K562 (cell line): ENCODE data around the gene IPO11. TPM values are rescaled to one million over a fixed set of nuclear protein-coding genes. Genes with fewer than 3 reads are reported as not detected.

ENCODE experiments used
- ASH1L ChIP-seq: fragments of 450-650 bp; IDR thresholded peaks from 2 replicates; pipeline ENCODE4 v1.6.1; 2018; ENCODE audit warnings: borderline replicate concordance, mild to moderate bottlenecking, low read depth; ENCODE audit not compliant: partially characterized antibody
- BRF1 ChIP-seq: IDR thresholded peaks from 3 replicates; pipeline ENCODE4 v1.6.1; 2011; ENCODE audit warnings: borderline replicate concordance, mild to moderate bottlenecking; ENCODE audit not compliant: insufficient read length; ENCODE audit errors: extremely low read depth
- GATA2 ChIP-seq: sonication (generic); formaldehyde crosslinking; IDR thresholded peaks from 2 replicates; pipeline ENCODE4 v1.4.0; 2020; ENCODE audit warnings: mild to moderate bottlenecking, missing genetic modification reagents
- GTF2A2 ChIP-seq: IDR thresholded peaks from 2 replicates; pipeline ENCODE4 v1.6.1; 2016; ENCODE audit warnings: mild to moderate bottlenecking, missing genetic modification characterization, missing compliant biosample characterization
- NBN ChIP-seq: fragments of 450-650 bp; IDR thresholded peaks from 2 replicates; pipeline ENCODE4 v1.6.1; 2016; ENCODE audit warnings: low read depth, mild to moderate bottlenecking
- NCOA2 ChIP-seq, 2 experiments: fragments of 450-650 bp; IDR thresholded peaks; 2 replicates each; pipeline ENCODE4 v1.6.1; 2018; ENCODE audit warnings: mild to moderate bottlenecking in 2 of 2, moderate library complexity in 1 of 2; ENCODE audit not compliant: partially characterized antibody in 2 of 2
- NR3C1 ChIP-seq: sonication (generic); formaldehyde crosslinking; IDR thresholded peaks from 2 replicates; pipeline ENCODE4 v1.8.1; 2022; ENCODE audit warnings: missing genetic modification reagents
- OTX1 ChIP-seq: fragments of 450-650 bp; formaldehyde crosslinking; IDR thresholded peaks from 2 replicates; pipeline ENCODE4 v1.4.0; 2022; ENCODE audit warnings: mild to moderate bottlenecking
- PTBP1 ChIP-seq: fragments of 200-400 bp; formaldehyde crosslinking; IDR thresholded peaks from 2 replicates; pipeline ENCODE4 v1.6.1; 2017; ENCODE audit warnings: low read depth, low read length
- PURB ChIP-seq: sonication (generic); formaldehyde crosslinking; IDR thresholded peaks from 2 replicates; pipeline ENCODE4 v1.9.0; 2021; ENCODE audit warnings: low read depth, mild to moderate bottlenecking, missing genetic modification reagents
- RFX1 ChIP-seq: fragments of 450-650 bp; IDR thresholded peaks from 2 replicates; pipeline ENCODE4 v1.6.1; 2016; ENCODE audit warnings: mild to moderate bottlenecking, moderate library complexity
- SETDB1 ChIP-seq: IDR thresholded peaks from one replicate; pipeline ENCODE4 v1.6.1; 2012; ENCODE audit warnings: low read length, control low read depth, inconsistent platforms
- SMAD4 ChIP-seq: fragments of 250-450 bp; sonication (Bioruptor Pico); conservative IDR thresholded peaks from 2 replicates; pipeline ENCODE4 v1.8.0; 2021; ENCODE audit warnings: inconsistent platforms, mild to moderate bottlenecking, moderate library complexity
- SMARCA5 ChIP-seq: fragments of 450-650 bp; IDR thresholded peaks from 2 replicates; pipeline ENCODE4 v1.6.1; 2016
- SP2 ChIP-seq: IDR thresholded peaks from 2 replicates; pipeline ENCODE4 v1.6.1; 2011; ENCODE audit warnings: mild to moderate bottlenecking, low read depth, low read length, moderate library complexity; ENCODE audit not compliant: poor library complexity, severe bottlenecking; ENCODE audit errors: extremely low read depth
- SRF ChIP-seq, 2 experiments: fragments of 250-450, 450-650 bp in 1 of 2; sonication (Bioruptor Pico) in 1 of 2; sonication (generic) in 1 of 2; formaldehyde crosslinking; IDR thresholded peaks; 2 replicates each; pipeline versions ENCODE4 v1.5.0 to v1.5.1; 2020 to 2022; ENCODE audit warnings: mild to moderate bottlenecking in 1 of 2, missing genetic modification reagents in 1 of 2
- SUPT5H ChIP-seq: fragments of 450-650 bp; IDR thresholded peaks from 2 replicates; pipeline ENCODE4 v1.6.1; 2016
- TCF3 ChIP-seq: sonication (generic); formaldehyde crosslinking; IDR thresholded peaks from 2 replicates; pipeline ENCODE4 v1.4.0; 2020; ENCODE audit warnings: mild to moderate bottlenecking, missing genetic modification reagents
- XRCC4 ChIP-seq: IDR thresholded peaks from one replicate; pipeline ENCODE4 v1.6.1; 2011; ENCODE audit not compliant: insufficient read depth, insufficient read length; ENCODE audit errors: extremely low read depth
- ZNF12 ChIP-seq: sonication (generic); formaldehyde crosslinking; IDR thresholded peaks from 2 replicates; pipeline ENCODE4 v1.4.0; 2020; ENCODE audit warnings: mild to moderate bottlenecking, missing genetic modification reagents
- ZNF197 ChIP-seq: fragments of 200-800 bp; sonication (Bioruptor generic); IDR thresholded peaks from 2 replicates; pipeline ENCODE4 v1.6.1; 2016; ENCODE audit warnings: low read depth, missing genetic modification characterization, missing compliant biosample characterization
- ZNF436 ChIP-seq: fragments of 250-450, 450-650 bp; sonication (Bioruptor Pico); formaldehyde crosslinking; IDR thresholded peaks from 2 replicates; pipeline ENCODE4 v1.7.0; 2020; ENCODE audit warnings: mild to moderate bottlenecking
- ZNF511 ChIP-seq: sonication (generic); formaldehyde crosslinking; IDR thresholded peaks from 2 replicates; pipeline ENCODE4 v1.8.0; 2022; ENCODE audit warnings: mild to moderate bottlenecking, missing genetic modification reagents
- ZNF707 ChIP-seq: fragments of 250-450 bp; sonication (Bioruptor Pico); conservative IDR thresholded peaks from 2 replicates; pipeline ENCODE4 v1.8.0; 2022; ENCODE audit warnings: inconsistent platforms, mild to moderate bottlenecking, moderate library complexity
- polyA plus RNA-seq, 8 experiments: library from polyadenylated mRNA; depleted of rRNA in 4 of 8; stranded (reverse) in 5 of 8; unstranded in 3 of 8; fragments of >200 nt; fragmentation: Nextera tagmentation in 2 of 8; fragmentation: Illumina TruSeq in 1 of 8; extraction: Ambion mirVana in 2 of 8; extraction: Trizol in 1 of 8; gene quantifications; 2 replicates each; pipeline versions ENCODE4 v1.2.1 to v1.2.3, GENCODE V29; 2011 to 2014; ENCODE audit warnings: inconsistent platforms in 1 of 8, missing spikeins in 1 of 8
- total RNA-seq, 7 experiments: library from RNA; depleted of rRNA in 6 of 7; stranded (reverse); fragments of >200 nt in 6 of 7; fragmentation: Illumina TruSeq in 2 of 7; extraction: Trizol in 2 of 7; gene quantifications; 2 replicates each; pipeline versions ENCODE4 v1.2.1 to v1.2.3, GENCODE V29; 2011 to 2021; ENCODE audit warnings: low replicate concordance in 1 of 7
- TF ChIP-seq, protein P1 (sequence below): sonication (generic); formaldehyde crosslinking; IDR thresholded peaks from 2 replicates; pipeline ENCODE4 v1.8.0; 2022; ENCODE audit warnings: mild to moderate bottlenecking, missing genetic modification reagents
- TF ChIP-seq, protein P2 (sequence below): fragments of 250-450 bp; sonication (Bioruptor Pico); IDR thresholded peaks from 2 replicates; pipeline ENCODE4 v1.8.0; 2021; ENCODE audit warnings: borderline replicate concordance, mild to moderate bottlenecking, moderate library complexity; ENCODE audit not compliant: poor library complexity, severe bottlenecking
- TF ChIP-seq, protein P3 (sequence below): conservative IDR thresholded peaks from 2 replicates; pipeline ENCODE4 v1.6.1; 2011; ENCODE audit warnings: low read depth, mild to moderate bottlenecking, low read length; ENCODE audit not compliant: control insufficient read depth

The IPO11 gene
- total and polyA plus RNA-seq, 9 of the 15 experiments (the other 6 are each of a cell fraction or from before 2014, with no cell fraction given): 38.7 to 96.0 (median 70.9) TPM

DNA sequence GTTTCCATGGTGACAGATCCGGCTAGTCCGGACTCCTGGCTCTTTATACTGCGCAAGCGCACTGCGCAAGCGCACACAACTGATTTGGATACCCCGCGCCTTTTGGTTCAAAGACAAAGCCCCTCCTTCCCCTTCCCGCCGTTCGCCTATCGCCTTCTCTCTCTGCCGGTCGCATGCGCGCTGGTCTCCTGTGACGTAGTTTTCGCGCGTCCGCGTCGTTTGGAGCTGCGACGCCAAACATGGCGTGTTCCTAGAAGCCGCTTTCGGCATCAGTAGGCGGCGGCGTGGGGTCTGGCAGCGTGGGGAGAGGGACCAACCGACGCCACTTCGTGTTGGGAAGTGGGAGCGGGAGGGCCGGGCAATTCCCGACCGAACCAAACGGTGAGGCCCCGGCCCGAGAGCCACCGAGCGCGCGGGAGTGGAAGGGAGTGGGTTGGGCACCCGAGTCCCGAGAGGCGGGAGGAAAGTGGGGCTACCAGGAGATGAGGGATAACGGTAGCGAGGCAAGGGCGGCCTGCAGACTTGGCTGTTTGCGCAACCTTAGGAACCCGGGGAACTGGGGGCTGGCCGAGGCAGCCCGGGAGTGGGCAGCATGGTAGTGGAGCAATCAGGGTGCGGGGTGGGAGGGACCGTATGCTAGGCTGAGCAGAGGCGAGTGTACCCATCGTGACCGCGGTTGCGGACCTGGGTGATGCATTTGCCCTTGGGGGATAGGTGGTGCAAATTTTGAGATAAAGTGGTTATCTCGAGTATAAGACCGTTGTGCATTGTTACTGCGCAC, at the start of gene IPO11 (continued):
- TF ChIP-seq, protein P1, sequence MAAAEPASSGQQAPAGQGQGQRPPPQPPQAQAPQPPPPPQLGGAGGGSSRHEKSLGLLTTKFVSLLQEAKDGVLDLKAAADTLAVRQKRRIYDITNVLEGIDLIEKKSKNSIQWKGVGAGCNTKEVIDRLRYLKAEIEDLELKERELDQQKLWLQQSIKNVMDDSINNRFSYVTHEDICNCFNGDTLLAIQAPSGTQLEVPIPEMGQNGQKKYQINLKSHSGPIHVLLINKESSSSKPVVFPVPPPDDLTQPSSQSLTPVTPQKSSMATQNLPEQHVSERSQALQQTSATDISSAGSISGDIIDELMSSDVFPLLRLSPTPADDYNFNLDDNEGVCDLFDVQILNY (CRISPR knock-in tag): 0 out of 2 replicates have a peak, but pooled peaks have one; percentile 15
- TF ChIP-seq ZNF436 (CRISPR knock-in tag) (no peak), ZNF511 (CRISPR knock-in tag) (peak; percentile 62; the same call in 1 of the 2 replicates), NR3C1 (CRISPR knock-in tag) (no peak), XRCC4 (no peak), BRF1 (no peak), PTBP1 (no peak), SETDB1 (peak; percentile 87), GTF2A2 (no peak), OTX1 (CRISPR knock-in tag) (peak; percentile 66; the same call in 1 of the 2 replicates), ASH1L (no peak), PURB (CRISPR knock-in tag) (no peak), RFX1 (peak; percentile 100), ZNF707 (CRISPR knock-in tag) (no peak), NBN (peak; percentile 96), NCOA2 (IDR thresholded peaks at IDR 0.05; ENCODE audit: partially characterized antibody in 2 of 2) (no peak), TCF3 (CRISPR knock-in tag) (peak; percentile 8; the same call in 1 of the 2 replicates), GATA2 (CRISPR knock-in tag) (no peak), SP2 (no peak), SMAD4 (0 out of 2 replicates have a peak, but pooled peaks have one; percentile 46), SMARCA5 (no peak), ZNF197 (CRISPR knock-in tag) (no peak), ZNF12 (CRISPR knock-in tag) (peak; percentile 46; the same call in 1 of the 2 replicates), SRF (CRISPR knock-in tag; IDR thresholded peaks at IDR 0.05) (peak; percentile 14 to 83; a peak in 1 of 4 replicates), SUPT5H (peak; percentile 93)
- TF ChIP-seq, protein P2, sequence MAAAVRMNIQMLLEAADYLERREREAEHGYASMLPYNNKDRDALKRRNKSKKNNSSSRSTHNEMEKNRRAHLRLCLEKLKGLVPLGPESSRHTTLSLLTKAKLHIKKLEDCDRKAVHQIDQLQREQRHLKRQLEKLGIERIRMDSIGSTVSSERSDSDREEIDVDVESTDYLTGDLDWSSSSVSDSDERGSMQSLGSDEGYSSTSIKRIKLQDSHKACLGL (CRISPR knock-in tag): peak; percentile 79
- TF ChIP-seq, protein P3, sequence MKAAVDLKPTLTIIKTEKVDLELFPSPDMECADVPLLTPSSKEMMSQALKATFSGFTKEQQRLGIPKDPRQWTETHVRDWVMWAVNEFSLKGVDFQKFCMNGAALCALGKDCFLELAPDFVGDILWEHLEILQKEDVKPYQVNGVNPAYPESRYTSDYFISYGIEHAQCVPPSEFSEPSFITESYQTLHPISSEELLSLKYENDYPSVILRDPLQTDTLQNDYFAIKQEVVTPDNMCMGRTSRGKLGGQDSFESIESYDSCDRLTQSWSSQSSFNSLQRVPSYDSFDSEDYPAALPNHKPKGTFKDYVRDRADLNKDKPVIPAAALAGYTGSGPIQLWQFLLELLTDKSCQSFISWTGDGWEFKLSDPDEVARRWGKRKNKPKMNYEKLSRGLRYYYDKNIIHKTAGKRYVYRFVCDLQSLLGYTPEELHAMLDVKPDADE: peak; percentile 78
